Ishikawa (cell line): Measurements from ENCODE around the gene EIF4E1B.

Experiments
- CEBPB ChIP-seq: IDR thresholded peaks from 2 replicates; pipeline ENCODE4 v1.6.1; 2012
- FOXM1 ChIP-seq: IDR thresholded peaks from 2 replicates; pipeline ENCODE4 v1.6.1; 2012; ENCODE audit warnings: low read depth, borderline replicate concordance
- MAX ChIP-seq: IDR thresholded peaks from 2 replicates; pipeline ENCODE4 v1.6.1; 2012
- NFIC ChIP-seq: IDR thresholded peaks from 2 replicates; pipeline ENCODE4 v1.6.1; 2012
- RAD21 ChIP-seq: IDR thresholded peaks from 2 replicates; pipeline ENCODE4 v1.6.1; 2012; ENCODE audit warnings: low read depth
- TAF1 ChIP-seq: IDR thresholded peaks from 2 replicates; pipeline ENCODE4 v1.6.1; 2012; ENCODE audit warnings: low read depth, mild to moderate bottlenecking
- TEAD4 ChIP-seq: IDR thresholded peaks from 2 replicates; pipeline ENCODE4 v1.6.1; 2012
- USF1 ChIP-seq: IDR thresholded peaks from 2 replicates; pipeline ENCODE4 v1.6.1; 2012
- YY1 ChIP-seq: IDR thresholded peaks from 2 replicates; pipeline ENCODE4 v1.6.1; 2012; ENCODE audit warnings: low read depth

DNA sequence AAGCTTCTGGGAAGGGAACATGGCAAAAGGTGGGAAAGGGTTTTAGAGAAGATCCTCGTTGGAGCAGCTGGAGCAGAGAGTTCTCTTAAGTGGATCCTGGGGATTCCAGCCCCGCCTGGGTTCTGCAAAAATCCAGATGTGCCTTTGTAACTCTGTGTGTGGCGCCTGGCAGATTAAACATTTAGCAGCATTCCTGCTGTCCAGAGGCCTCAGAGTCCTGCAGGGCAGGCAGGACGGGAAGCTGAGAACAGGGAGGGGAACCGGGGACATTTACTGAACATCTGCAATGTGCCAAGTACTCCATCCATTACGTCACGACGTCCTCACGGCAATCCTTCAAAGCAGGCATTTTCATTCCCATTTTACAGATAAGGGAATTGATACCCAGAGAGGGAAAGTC lies 6.0 kb downstream of the EIF4E1B start:
- no peak for TF ChIP-seq USF1
- TF ChIP-seq CEBPB: no peak
- TF ChIP-seq TAF1: no peak
- no peak for TF ChIP-seq TEAD4
- no peak for TF ChIP-seq RAD21
- no peak for TF ChIP-seq MAX
- no peak for TF ChIP-seq FOXM1
- TF ChIP-seq YY1: no peak
- no peak for TF ChIP-seq NFIC
